HG03378 (cell line): Measurements from ENCODE around the gene CRYL1.
"Not testable (repeated sequence)": the region's sequence is repeated elsewhere in the genome, so short reads cannot be mapped to it uniquely, and the experiment has no call there.

ENCODE experiments used
- ATAC-seq: cut with Tn5 transposase; IDR thresholded peaks from one replicate; pipeline ENCODE4 v1.9.1; 2021; ENCODE audit warnings: mild to moderate bottlenecking, moderate library complexity; ENCODE audit not compliant: unreplicated experiment

Gene CRYL1

DNA sequence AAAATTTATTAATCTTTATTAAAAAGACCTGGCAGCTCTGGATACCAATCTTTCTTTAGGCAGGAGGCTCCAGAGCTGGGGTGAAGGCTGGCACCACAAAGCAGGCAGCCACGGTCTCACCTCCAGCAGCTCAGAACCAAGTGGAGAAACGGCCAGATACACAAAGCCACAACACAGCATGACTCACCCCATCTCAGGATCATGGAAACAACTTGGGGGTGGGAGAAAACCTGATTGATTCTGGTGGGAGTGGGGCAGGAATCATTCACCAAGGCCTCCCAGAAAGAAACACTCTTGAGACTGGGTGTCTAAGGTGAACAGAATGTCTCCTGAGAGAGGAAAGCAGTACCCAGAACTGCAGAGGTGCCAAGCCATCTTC is 64.2 kb downstream of the CRYL1 start:
- no peak for ATAC-seq

DNA sequence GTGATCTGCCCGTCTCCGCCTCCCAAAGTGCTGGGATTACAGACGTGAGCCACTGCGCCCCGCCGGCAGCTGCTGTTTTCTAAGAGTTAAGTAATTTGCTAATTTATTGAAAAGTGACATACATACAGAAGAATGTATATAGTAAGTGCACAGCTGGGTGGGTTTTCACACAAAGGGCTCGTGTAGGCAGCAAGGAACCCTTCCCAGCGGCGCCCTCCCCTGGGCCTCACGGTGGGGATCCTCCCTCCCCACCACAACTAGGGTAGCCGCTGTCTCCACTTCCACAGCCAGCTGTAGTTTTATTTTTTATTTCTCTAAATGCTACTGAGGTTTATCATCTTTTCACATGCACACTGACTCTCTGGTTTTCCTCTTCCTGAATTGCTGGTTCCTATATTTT is 64.9 kb downstream of the CRYL1 start:
- ATAC-seq, result no peak

DNA sequence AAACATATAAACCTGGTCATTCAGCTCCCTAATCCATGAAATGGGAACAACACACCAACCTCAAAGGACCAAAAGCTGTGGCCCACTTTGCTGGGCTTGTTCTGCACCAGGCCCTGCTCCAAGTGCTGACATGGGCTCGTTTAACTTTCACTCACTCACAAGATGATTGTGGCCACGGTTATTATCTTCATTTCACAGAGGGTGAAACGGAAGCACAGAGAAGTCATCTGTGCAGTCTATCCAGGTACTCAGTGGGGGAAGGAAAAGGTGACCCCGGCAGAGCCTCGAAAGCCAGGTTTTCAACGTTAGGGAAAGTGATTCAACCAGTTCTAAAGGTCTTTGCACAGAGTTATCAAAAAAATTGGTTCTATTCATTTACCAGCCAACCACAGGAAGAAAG is 68.0 kb downstream of the CRYL1 start:
- ATAC-seq, result no peak

DNA sequence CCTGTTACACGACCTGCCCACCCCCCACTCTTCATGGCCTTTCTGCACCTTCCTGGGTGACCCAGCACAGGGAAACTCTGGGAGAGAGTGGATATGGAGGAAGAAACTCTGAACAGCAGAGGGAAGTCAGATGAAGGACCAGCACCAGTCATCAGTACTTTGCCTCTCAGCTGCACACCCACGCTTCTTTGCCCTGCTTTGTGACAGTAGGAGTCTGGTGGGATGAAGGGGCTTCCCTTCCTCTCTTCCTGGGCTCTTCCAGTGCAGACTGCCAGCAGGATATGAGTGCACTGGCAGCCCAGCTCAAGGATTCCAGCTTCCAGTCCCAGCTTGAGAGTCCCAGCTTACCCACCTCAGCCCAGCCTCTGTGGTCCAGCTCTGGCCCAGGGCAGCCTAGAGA is 68.9 kb downstream of the CRYL1 start:
- ATAC-seq, result no peak

DNA sequence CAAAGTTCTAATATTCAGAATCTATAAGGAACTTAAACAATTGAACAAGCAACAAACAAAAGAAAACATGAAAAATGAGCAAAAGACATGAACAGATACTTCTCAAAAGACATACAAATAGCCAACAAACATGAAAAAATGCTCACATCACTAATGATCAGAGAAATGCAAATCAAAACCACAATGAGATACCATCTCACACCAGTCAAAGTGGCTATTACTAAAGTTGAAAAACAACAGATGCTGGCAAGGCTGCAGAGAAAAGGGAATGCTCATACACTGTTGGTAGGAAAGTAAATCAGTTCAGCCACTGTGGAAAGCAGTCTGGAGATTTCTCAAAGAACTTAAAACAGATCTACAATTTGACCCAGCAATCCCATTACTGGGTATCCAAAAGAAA is 74.3 kb downstream of the CRYL1 start:
- ATAC-seq, result no peak

DNA sequence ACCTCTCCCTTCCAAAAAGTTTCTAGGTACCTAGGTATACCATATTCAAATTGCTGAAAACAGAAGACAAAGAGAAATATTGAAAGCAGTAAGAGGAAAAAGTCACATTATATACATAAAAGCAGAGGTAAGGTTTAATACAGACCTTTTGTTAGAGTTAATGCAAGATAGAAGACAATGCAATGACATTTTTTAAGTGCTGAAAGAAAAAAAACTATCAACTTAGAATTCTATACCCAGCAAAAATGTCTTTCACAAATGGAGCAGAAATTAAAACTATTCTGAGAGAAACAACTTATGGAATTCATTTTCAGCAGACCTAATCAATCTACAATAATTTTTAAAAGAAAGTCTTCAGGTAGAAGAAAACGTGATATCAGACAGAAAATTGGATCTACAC is 77.2 kb downstream of the CRYL1 start:
- no peak for ATAC-seq

DNA sequence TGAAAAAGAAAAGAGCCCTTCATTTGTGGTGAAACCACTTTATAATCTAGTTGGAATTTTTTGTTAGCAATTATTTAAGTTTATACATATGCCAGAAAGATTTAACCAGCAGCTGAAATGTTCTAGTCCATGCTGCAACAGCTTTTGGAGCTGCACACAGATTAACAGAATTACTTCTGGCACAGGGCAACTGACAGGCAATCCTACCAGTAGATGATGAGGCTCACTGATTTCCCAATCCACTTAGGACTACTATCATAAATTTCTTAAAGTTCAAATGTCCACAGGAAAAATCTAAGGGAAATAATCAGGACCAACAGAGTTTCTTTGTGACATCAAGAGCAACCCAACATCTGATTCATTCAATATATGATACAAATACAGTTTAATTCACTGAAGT is 78.8 kb downstream of the CRYL1 start:
- no peak for ATAC-seq

DNA sequence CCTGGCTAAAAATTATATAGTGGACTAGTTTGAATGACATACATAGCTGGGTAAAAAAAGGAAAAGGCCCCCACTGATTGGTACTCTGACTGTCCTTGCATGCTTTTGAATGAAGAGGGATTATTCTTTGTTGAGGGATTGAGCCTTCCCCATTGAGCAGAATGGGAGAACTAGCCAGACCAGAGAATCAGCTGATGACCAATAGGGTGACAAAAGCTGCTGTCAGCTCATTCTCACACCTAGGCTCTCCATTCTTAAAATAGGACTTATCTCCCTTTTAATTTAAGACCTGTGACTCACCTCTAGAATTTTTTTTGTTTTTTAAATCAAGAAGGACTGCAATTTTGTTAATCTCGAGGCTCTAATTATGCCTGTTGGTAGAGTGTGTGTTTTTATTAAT is 79.3 kb downstream of the CRYL1 start:
- ATAC-seq, result no peak

DNA sequence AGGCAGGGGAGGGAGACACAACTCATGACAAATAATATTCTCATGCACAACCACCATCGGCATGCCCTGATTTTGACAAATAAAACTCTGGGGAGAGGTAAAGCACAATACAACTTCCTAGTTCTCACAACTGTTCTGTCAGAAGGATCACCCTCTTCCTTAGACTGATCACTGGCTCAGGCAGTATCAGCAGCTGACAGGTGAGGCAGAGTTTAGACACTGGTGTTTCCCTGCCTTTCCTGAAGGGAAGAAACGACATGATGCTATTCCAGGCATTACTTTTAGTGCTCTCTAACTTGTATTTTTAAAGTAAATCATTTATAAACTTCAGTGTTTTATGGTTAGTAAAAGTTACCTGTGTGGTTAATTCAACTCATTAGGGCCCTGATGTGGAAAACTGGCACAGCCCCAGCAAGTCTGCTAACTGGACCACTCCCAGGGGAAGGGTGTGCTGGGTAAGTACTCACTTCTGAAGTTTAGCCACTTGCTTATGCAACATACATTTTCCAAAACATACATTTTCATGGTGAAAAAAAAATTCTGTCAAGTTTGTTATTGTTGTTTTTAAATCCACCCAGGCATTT is 82.8 kb downstream of the CRYL1 start:
- no peak for ATAC-seq

DNA sequence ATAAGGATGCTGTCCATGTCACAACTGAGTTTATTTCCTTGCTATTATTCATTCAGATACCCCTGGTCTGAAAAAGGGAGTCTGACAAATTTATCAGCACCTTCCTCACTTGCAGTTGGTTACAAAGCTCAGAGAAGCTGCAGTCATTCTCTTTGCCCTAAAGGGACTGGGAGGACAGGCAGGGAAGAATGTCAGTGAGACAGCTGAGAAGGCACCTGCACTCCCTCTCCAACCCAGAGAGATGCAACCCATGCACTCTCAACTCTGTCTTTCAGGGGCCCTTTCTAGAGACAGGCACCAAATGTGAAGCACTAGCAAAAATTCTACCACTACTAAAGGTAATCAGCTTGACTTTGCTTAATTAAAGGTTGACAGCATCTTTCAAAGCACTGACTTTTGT is 83.3 kb downstream of the CRYL1 start:
- no peak for ATAC-seq

DNA sequence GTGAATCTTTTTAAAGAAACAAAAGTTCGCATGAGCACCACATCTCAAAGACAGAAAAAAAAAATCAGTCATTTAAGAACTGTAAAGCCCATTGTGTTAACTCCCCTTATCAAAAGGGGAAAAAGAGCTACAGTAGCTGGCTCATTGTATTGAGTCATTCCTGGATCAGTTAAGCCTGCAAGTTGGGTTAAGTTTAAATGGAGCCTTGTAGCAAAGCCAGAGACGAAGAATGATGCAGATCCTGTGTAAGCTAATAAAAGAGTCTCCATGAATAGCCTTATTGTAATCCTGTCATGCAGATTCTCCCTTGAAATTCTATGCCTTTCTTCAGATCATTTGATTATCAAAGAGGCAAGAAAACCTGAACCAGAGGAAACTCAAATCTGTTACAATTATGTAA is 83.8 kb downstream of the CRYL1 start:
- ATAC-seq, result no peak

DNA sequence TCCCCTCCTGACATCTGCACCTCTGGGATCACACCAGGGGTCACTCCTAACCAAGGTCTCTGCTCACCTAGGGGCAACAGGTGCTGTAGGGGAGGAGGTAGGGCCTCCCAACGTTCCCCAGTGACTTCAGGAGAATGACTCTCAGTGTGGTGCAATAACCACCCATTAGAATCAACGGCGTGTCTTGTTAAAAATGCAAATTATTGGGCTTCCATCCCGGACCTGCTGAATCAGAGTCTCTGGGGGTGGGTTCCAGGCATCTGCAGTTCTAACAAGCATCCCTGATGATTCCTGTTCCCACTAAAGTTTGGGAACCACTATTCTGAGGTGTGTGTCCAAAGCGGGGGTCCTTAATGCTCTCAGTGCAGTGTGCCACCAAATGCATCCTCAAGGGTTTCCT is 84.6 kb downstream of the CRYL1 start:
- no peak for ATAC-seq

DNA sequence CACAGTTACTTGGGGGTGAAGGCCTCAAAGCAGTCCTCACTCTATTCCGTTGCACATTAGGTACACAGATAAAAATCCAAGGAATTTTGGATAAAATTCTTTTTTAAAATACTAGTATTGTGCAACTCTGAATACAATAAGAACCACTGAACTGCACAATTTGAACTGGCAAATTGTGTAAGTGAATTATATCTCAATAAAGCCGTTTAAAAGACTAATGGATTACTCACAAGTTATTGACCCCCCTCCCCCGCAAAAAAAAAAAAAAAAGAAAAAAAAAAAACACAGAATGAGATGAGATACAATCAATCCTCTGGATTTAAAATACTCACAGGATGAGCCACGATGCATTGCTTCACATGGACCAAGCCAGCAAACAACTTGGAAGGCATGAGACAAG is 86.4 kb downstream of the CRYL1 start:
- ATAC-seq, result no peak

DNA sequence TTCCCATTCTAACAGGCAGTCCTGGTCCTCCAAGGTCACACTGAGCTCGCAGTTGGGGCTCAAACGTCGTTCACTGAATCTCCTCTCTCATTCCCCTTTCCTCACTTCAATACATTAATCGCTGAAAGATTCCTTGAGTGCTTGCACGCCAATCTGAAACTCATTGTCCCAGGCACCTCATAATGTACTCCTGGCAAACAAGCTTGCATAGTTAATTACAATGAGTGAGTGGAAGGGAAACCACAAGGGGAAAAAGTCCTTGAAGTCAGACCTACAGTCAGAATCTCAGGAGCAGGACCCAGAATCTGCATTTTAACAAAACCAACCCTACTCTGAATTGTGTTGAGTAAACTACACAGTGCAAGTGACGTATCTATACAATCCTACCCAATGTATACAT is 86.9 kb downstream of the CRYL1 start:
- no peak for ATAC-seq

DNA sequence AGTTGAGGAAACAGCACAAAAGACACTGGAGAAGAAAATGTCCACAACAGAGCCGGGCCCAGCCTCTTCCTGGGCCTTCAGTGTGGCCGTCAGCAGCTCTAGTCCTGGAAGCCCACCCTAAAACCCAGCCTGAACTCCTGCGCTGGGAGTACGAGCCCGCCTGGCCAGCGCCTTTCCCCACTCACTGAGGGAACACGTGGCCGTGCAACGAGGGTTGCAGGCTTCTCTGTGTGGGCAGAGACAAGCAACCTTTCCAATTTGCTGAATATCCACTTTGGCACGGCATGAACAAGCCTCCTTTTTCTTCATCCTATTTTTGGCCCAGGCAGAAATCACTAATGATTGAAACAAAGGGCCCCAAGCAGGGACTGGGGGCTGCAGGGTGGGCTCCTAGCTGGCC is 89.2 kb downstream of the CRYL1 start:
- ATAC-seq, result no peak

DNA sequence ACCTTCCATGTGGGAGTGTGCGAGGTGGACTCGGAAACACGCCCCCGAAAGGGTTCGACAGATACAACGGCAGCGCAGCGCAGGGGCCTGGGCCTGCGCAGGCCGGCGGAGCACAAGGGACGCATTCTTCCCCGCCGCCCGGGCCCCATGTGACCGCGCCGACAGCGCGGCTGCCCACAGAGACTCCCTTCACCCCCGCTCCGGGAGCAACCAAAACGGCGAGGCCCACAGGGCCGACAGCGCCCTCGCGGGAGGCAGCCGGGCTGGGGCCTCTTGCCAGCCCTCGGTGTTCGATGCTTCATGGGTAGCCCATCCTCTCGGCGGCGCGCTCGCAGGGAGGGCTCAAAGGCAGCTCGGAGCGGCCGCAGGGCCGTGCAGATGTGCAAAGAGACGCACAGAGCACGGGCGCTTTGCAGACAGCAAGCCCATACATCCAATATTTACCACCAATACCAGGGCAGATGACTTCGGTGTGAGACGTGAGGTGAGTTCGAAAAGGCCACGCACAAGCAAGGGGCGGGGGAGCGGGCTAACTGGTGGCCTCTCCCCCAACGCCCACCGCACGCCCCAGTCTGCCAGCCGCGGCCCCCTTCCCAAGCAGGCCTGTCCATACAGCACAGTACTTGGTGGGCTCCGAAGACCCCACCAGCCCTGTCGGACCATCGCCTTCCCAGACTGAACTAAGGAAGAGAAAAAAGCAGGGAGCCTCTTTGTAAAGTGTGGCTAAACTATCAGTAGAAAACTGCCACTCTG is 89.9 kb downstream of the CRYL1 start:
- no peak for ATAC-seq

DNA sequence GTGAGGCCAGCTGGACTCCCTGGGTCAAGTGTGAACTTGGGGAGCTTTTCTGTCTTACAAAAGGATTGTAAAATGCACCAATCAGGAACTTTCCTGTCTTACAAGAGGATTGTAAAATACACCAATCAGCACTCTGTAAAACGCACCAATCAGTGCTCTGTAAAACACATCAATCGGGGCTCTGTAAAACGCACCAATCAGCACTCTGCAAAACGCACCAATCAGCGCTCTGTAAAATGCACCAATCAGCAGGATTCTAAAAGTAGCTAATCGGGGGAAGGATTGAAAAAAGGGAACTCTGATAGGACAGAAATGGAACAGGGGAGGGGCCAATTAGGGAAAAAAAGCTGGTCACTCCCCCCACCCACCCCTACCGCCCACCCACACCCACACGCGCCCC is 91.4 kb downstream of the CRYL1 start:
- ATAC-seq, result not testable (repeated sequence)

DNA sequence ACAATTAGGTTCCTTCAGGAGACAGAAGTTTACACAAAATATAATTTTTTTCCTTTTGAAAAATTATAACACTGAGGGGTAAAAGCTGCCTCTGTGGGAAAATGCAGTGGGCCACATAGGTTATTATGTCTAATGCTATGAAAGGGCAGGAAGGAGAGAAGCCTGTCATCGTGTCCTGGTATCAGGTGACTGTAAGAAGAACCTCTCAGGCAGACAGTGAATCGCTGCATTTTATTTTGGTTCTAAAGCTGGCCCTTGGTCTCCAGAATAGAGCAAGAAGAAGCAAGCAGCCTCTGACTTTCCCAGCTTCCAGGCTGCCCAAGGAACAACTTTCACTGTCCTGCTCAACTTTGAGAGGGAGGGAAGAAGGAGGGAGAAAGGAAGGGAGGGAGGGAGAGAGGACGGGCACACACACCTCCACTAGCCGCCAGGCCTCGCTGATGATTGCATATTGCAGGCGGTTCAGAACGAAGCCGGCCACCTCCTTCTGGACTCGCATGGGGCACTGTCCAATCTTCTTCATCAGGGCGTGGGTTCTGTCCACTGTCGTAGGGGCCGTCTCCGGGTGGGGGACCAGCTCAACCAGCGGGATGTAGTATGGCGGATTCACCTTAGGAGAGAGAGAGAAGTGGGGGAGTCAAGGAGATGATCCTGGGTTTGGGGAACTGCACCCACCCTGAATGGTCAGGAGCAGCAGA is 93.8 kb downstream of the CRYL1 start:
- ATAC-seq, result no peak

DNA sequence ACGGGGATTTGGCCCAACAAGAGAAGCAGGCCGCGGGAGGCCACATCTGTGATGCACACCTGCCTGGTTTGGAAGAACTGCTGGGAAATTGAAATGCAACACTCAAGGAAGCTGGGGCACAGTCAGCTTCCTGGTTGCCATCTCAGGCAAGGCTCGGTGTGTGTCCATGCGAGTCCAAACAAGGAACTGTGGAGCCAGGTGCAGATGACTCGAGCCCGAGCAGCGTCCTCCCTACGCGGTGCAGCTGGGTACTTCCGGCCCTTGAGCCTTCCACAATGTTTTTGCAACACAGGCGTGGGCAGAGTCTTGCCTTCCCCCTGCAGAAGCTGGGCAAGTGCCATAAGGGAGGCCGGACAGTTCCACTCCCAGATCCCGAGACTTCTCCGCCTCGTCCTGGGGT is 94.6 kb downstream of the CRYL1 start:
- no peak for ATAC-seq

DNA sequence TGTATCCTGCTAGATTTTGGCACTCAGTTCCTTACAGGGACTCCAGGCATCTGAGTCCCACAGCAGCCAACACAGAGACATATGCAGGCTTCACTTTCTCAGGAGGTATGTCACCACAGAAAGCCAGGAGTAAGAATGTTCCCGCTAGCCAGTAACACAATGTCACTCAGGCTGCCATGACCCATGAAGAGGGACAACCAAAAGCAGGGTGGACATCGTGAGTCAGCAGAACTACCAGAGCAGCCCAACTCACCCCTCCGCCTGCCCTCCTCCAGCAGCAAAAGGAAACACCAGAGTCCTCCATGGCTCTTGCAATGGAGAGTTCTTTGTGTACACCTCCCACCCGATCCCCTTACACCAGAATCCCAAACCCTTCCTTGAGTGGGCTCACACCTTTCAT is 95.4 kb downstream of the CRYL1 start:
- no peak for ATAC-seq

DNA sequence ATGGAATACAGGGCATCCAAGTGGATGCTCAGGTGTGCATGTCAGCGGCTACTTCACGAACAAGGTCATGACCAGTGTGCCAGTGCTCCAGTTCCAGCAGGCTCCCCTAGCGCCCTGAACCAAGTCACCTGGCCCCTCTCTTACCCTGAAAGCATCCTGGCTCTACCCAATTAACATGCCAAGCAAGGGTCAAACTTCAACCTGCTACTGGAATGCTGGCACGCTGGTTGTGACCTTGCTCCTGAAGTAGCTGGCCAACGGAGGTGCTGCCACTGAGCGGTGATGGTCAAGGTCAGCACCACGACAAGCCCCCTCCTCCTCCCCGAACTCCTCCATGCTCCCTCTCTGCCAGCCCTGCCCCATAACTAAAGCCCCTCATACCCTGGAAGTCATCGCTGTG is 96.0 kb downstream of the CRYL1 start:
- ATAC-seq, result no peak
